GM23338 (cell line): Measurements from ENCODE around the gene MBD6. TPM values are rescaled to one million over a fixed set of nuclear protein-coding genes. Genes with fewer than 3 reads are reported as not detected.

Experiments
- ATAC-seq: fragments of 200-7000 bp; cut with Tn5 transposase; 3 replicates; pipeline ENCODE4 v1.9.1; 2020
- DNase-seq: peaks from one replicate; pipeline ENCODE4 v3.0.0-alpha.2; 2015; ENCODE audit warnings: low spot score
- H2AFZ ChIP-seq: fragments of 200-600 bp; sonication (generic); 2 replicates; pipeline ENCODE4 v1.8.0; 2016; ENCODE audit warnings: antibody characterized with exemption, mild to moderate bottlenecking, moderate library complexity
- H3F3A ChIP-seq: fragments of 200-600 bp; sonication (generic); replicated peaks from 2 replicates; pipeline ENCODE4 v1.8.0; 2017; ENCODE audit warnings: antibody characterized with exemption, mixed run types, low read depth
- H3K27ac ChIP-seq: fragments of 200-600 bp; sonication (generic); 2 replicates; pipeline ENCODE4 v1.6.1; 2016; ENCODE audit warnings: low read depth
- H3K27me3 ChIP-seq: fragments of 200-600 bp; sonication (generic); 2 replicates; pipeline ENCODE4 v1.8.0; 2016; ENCODE audit warnings: mild to moderate bottlenecking, mixed run types, moderate library complexity; ENCODE audit not compliant: insufficient read depth
- H3K36me3 ChIP-seq: fragments of 200-600 bp; sonication (generic); 2 replicates; pipeline ENCODE4 v1.8.0; 2016; ENCODE audit warnings: mild to moderate bottlenecking; ENCODE audit not compliant: insufficient read depth
- H3K4me1 ChIP-seq: fragments of 200-600 bp; sonication (generic); 2 replicates; pipeline ENCODE4 v1.8.0; 2016; ENCODE audit warnings: mild to moderate bottlenecking, moderate library complexity; ENCODE audit not compliant: insufficient read depth
- H3K4me2 ChIP-seq: fragments of 200-600 bp; sonication (generic); 2 replicates; pipeline ENCODE4 v1.7.1; 2017; ENCODE audit warnings: mixed run types
- H3K4me3 ChIP-seq: fragments of 200-600 bp; sonication (generic); 2 replicates; pipeline ENCODE4 v1.6.1; 2016; ENCODE audit warnings: mixed run types
- H3K79me2 ChIP-seq: fragments of 200-600 bp; sonication (generic); replicated peaks from 2 replicates; pipeline ENCODE4 v1.8.0; 2017; ENCODE audit warnings: mild to moderate bottlenecking; ENCODE audit not compliant: insufficient read depth
- H3K9me2 ChIP-seq: fragments of 200-600 bp; sonication (generic); 2 replicates; pipeline ENCODE4 v1.8.0; 2017; ENCODE audit not compliant: insufficient read depth
- H4K20me1 ChIP-seq: fragments of 200-600 bp; sonication (generic); replicated peaks from 2 replicates; pipeline ENCODE4 v1.8.0; 2017; ENCODE audit warnings: mild to moderate bottlenecking; ENCODE audit not compliant: insufficient read depth
- H3K27ac Mint-ChIP-seq: 2 replicates; pipeline ENCODE4 v1.8.0; 2020; ENCODE audit warnings: inconsistent platforms, mild to moderate bottlenecking, moderate library complexity, mixed read lengths
- H3K27me3 Mint-ChIP-seq: 3 replicates; pipeline ENCODE4 v1.8.0; 2022; ENCODE audit warnings: low read depth, mild to moderate bottlenecking, moderate library complexity, mixed read lengths, inconsistent platforms; ENCODE audit not compliant: insufficient read depth, poor library complexity
- H3K36me3 Mint-ChIP-seq: 3 replicates; pipeline ENCODE4 v1.8.0; 2021; ENCODE audit warnings: low read depth, mild to moderate bottlenecking, inconsistent platforms, moderate library complexity, mixed read lengths
- H3K4me1 Mint-ChIP-seq: 3 replicates; pipeline ENCODE4 v1.8.0; 2020; ENCODE audit warnings: mild to moderate bottlenecking, inconsistent platforms, mixed read lengths
- H3K4me3 Mint-ChIP-seq: 3 replicates; pipeline ENCODE4 v1.8.0; 2021; ENCODE audit warnings: moderate library complexity, mild to moderate bottlenecking, inconsistent platforms, mixed read lengths
- H3K9me3 Mint-ChIP-seq: 3 replicates; pipeline ENCODE4 v1.8.0; 2020; ENCODE audit warnings: moderate library complexity, mild to moderate bottlenecking, inconsistent platforms, mixed read lengths
- CREB1 ChIP-seq: fragments of 250-450 bp; sonication (Bioruptor Pico); IDR thresholded peaks from 2 replicates; pipeline ENCODE4 v1.5.0; 2020; ENCODE audit warnings: low read depth, mild to moderate bottlenecking, moderate library complexity
- EZH2 ChIP-seq: fragments of 200-600 bp; sonication (generic); IDR thresholded peaks from one replicate; pipeline ENCODE4 v1.8.0; 2017; ENCODE audit warnings: antibody characterized with exemption, mild to moderate bottlenecking, low read depth; ENCODE audit not compliant: unreplicated experiment
- EZH2phosphoT487 ChIP-seq: fragments of 200-600 bp; sonication (generic); IDR thresholded peaks from one replicate; pipeline ENCODE4 v1.8.1; 2018; ENCODE audit warnings: antibody characterized with exemption; ENCODE audit not compliant: unreplicated experiment
- JUNB ChIP-seq: IDR thresholded peaks from one replicate; pipeline ENCODE4 v1.6.1; 2016; ENCODE audit warnings: antibody characterized with exemption; ENCODE audit not compliant: unreplicated experiment
- POLR2AphosphoS5 ChIP-seq: IDR thresholded peaks from 2 replicates; pipeline ENCODE4 v1.6.1; 2016; ENCODE audit warnings: antibody characterized with exemption, low read depth
- STAT1 ChIP-seq: IDR thresholded peaks from one replicate; pipeline ENCODE4 v1.6.1; 2016; ENCODE audit warnings: antibody characterized with exemption; ENCODE audit not compliant: unreplicated experiment
- ZNF114 ChIP-seq: fragments of 250-450 bp; sonication (Bioruptor Pico); IDR thresholded peaks from 2 replicates; pipeline ENCODE4 v1.5.0; 2020; ENCODE audit warnings: mild to moderate bottlenecking, moderate library complexity
- ZNF331 ChIP-seq: fragments of 250-450 bp; sonication (Bioruptor Pico); IDR thresholded peaks from 2 replicates; pipeline ENCODE4 v1.5.0; 2020; ENCODE audit warnings: low read depth, mild to moderate bottlenecking, moderate library complexity
- polyA plus RNA-seq: library from polyadenylated mRNA; unstranded; fragments of >200 nt; fragmentation: Nextera tagmentation; extraction: Ambion mirVana; gene quantifications from 2 replicates; pipeline ENCODE4 v1.2.1, GENCODE V29; 2016
- total RNA-seq: library from RNA; depleted of rRNA; stranded (reverse); fragments of >200 nt; shearing (Covaris generic); gene quantifications from 2 replicates; pipeline ENCODE4 v1.2.3, GENCODE V29; 2014
- TF ChIP-seq, protein P1 (sequence below): IDR thresholded peaks from 2 replicates; pipeline ENCODE4 v1.6.1; 2016; ENCODE audit warnings: antibody characterized with exemption
- TF ChIP-seq, protein P2 (sequence below), 2 experiments: fragments of 200-600 bp in 1 of 2; sonication (generic) in 1 of 2; conservative IDR thresholded peaks; 2 replicates each; pipeline versions ENCODE4 v1.5.1 to v1.6.1; 2016 to 2017; ENCODE audit warnings: antibody characterized with exemption in 2 of 2, low read depth in 2 of 2, mild to moderate bottlenecking in 2 of 2, moderate library complexity in 1 of 2
- TF ChIP-seq, protein P3 (sequence below): fragments of 250-450 bp; sonication (Bioruptor Pico); IDR thresholded peaks from 2 replicates; pipeline ENCODE4 v1.5.0; 2020; ENCODE audit warnings: mild to moderate bottlenecking, moderate library complexity

Gene MBD6
- total and polyA plus RNA-seq, 2 experiments from 2014 or later = 12.5 to 17.1 TPM

DNA sequence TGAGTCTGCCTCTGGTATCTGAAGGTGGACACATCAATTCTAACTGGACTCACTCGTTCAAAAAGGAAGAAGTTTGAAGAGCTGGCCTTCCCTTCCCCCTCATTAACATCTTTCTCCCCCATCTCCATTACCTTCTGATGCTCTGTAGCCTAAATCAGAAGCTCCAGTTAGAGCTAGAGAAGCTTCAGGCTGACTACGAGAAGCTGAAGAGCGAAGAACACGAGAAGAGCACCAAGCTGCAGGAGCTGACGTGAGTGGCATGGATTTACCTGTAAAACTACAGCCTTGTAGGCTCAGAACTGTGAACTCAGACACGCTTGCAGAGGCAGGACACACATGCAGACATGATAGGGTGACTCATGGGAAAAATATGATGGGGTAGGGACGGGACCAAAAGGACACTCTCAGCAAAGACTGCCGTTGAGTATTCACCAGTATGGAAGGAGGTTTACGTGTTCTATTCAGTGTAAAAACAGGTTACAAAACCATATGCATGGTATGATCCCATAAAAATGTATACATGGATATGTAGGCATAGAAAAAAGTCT is 54.1 kb downstream of the MBD6 start:
- Histone ChIP-seq H3K27me3 (no peaks in the 10 kb centered on the region), H3K9me2 (no peaks in the 10 kb centered on the region), H3K36me3 (peaks cover 5% of the 10 kb centered on the region), H3K4me2 (no peak overlapping the region), H3K4me3 (no peak overlapping the region), H3K27ac (no peak overlapping the region), H2AFZ (no peak overlapping the region), H3K79me2 (no peaks in the 10 kb centered on the region), H3F3A (0 out of 2 replicates have a peak, but pooled peaks cover 2% of the 10 kb centered on the region), H4K20me1 (peaks cover 4% of the 10 kb centered on the region; the same call in 1 of the 2 replicates), H3K4me1 (no peaks in the 10 kb centered on the region)
- Mint-ChIP-seq H3K9me3 (no peaks in the 10 kb centered on the region), H3K36me3 (peaks cover 67% of the 10 kb centered on the region), H3K4me3 (no peak overlapping the region), H3K27me3 (peaks cover 4% of the 10 kb centered on the region), H3K27ac (no peak overlapping the region), H3K4me1 (no peaks in the 10 kb centered on the region)
- TF ChIP-seq POLR2AphosphoS5 = no peak
- no peak for TF ChIP-seq STAT1
- DNase-seq (no peak), ATAC-seq (no peak)

DNA sequence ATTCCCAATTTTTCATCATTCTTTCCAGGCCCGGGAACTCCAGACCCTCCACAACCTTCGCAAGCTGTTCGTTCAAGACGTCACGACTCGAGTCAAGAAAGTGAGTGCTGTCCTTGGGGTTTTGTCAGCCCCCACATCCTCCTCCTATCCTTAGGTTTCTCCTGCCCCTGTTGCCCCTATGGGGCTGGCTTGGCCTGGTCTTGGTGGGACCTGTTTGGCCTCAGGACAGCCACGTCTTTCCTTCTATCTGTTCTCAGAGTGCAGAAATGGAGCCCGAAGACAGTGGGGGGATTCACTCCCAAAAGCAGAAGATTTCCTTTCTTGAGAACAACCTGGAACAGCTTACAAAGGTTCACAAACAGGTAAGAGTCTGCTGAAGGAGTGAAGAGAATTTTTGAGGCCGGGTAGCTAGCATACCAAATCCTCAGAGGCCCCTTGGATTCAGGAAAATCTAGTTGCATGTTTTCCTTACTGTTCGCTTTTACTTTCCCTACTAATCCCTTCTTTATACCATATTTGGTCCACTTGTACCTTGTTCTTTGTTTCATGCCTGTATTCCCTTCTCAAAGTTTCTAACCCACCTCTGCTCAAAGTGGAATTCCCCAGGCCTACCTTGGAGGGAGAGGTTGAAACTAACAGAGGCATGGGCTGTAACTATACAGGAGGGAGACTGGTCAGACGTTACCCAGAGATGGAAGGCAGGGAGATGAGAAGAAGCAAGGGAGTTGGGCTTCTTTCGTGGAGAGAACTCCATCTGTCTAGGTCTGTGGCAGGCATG is 55.5 kb downstream of the MBD6 start:
- H3K36me3 ChIP-seq = peaks cover 5% of the 10 kb centered on the region
- H3K79me2 ChIP-seq = no peaks in the 10 kb centered on the region
- peaks cover 56% of the 10 kb centered on the region for H3K36me3 Mint-ChIP-seq
- TF ChIP-seq, protein P1, sequence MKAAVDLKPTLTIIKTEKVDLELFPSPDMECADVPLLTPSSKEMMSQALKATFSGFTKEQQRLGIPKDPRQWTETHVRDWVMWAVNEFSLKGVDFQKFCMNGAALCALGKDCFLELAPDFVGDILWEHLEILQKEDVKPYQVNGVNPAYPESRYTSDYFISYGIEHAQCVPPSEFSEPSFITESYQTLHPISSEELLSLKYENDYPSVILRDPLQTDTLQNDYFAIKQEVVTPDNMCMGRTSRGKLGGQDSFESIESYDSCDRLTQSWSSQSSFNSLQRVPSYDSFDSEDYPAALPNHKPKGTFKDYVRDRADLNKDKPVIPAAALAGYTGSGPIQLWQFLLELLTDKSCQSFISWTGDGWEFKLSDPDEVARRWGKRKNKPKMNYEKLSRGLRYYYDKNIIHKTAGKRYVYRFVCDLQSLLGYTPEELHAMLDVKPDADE = no peak
- TF ChIP-seq ZNF331 (CRISPR knock-in tag) = no peak
- TF ChIP-seq STAT1 = no peak
- TF ChIP-seq EZH2phosphoT487 = no peak
- no peak for TF ChIP-seq CREB1
- no peak for TF ChIP-seq JUNB
- no peak for TF ChIP-seq POLR2AphosphoS5
- no peak for TF ChIP-seq EZH2
- TF ChIP-seq, protein P2, sequence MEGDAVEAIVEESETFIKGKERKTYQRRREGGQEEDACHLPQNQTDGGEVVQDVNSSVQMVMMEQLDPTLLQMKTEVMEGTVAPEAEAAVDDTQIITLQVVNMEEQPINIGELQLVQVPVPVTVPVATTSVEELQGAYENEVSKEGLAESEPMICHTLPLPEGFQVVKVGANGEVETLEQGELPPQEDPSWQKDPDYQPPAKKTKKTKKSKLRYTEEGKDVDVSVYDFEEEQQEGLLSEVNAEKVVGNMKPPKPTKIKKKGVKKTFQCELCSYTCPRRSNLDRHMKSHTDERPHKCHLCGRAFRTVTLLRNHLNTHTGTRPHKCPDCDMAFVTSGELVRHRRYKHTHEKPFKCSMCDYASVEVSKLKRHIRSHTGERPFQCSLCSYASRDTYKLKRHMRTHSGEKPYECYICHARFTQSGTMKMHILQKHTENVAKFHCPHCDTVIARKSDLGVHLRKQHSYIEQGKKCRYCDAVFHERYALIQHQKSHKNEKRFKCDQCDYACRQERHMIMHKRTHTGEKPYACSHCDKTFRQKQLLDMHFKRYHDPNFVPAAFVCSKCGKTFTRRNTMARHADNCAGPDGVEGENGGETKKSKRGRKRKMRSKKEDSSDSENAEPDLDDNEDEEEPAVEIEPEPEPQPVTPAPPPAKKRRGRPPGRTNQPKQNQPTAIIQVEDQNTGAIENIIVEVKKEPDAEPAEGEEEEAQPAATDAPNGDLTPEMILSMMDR (conservative IDR thresholded peaks at IDR 0.05; ENCODE audit: low read depth in 2 of 2) = no peak
- no peak for TF ChIP-seq ZNF114 (CRISPR knock-in tag)
- TF ChIP-seq, protein P3, sequence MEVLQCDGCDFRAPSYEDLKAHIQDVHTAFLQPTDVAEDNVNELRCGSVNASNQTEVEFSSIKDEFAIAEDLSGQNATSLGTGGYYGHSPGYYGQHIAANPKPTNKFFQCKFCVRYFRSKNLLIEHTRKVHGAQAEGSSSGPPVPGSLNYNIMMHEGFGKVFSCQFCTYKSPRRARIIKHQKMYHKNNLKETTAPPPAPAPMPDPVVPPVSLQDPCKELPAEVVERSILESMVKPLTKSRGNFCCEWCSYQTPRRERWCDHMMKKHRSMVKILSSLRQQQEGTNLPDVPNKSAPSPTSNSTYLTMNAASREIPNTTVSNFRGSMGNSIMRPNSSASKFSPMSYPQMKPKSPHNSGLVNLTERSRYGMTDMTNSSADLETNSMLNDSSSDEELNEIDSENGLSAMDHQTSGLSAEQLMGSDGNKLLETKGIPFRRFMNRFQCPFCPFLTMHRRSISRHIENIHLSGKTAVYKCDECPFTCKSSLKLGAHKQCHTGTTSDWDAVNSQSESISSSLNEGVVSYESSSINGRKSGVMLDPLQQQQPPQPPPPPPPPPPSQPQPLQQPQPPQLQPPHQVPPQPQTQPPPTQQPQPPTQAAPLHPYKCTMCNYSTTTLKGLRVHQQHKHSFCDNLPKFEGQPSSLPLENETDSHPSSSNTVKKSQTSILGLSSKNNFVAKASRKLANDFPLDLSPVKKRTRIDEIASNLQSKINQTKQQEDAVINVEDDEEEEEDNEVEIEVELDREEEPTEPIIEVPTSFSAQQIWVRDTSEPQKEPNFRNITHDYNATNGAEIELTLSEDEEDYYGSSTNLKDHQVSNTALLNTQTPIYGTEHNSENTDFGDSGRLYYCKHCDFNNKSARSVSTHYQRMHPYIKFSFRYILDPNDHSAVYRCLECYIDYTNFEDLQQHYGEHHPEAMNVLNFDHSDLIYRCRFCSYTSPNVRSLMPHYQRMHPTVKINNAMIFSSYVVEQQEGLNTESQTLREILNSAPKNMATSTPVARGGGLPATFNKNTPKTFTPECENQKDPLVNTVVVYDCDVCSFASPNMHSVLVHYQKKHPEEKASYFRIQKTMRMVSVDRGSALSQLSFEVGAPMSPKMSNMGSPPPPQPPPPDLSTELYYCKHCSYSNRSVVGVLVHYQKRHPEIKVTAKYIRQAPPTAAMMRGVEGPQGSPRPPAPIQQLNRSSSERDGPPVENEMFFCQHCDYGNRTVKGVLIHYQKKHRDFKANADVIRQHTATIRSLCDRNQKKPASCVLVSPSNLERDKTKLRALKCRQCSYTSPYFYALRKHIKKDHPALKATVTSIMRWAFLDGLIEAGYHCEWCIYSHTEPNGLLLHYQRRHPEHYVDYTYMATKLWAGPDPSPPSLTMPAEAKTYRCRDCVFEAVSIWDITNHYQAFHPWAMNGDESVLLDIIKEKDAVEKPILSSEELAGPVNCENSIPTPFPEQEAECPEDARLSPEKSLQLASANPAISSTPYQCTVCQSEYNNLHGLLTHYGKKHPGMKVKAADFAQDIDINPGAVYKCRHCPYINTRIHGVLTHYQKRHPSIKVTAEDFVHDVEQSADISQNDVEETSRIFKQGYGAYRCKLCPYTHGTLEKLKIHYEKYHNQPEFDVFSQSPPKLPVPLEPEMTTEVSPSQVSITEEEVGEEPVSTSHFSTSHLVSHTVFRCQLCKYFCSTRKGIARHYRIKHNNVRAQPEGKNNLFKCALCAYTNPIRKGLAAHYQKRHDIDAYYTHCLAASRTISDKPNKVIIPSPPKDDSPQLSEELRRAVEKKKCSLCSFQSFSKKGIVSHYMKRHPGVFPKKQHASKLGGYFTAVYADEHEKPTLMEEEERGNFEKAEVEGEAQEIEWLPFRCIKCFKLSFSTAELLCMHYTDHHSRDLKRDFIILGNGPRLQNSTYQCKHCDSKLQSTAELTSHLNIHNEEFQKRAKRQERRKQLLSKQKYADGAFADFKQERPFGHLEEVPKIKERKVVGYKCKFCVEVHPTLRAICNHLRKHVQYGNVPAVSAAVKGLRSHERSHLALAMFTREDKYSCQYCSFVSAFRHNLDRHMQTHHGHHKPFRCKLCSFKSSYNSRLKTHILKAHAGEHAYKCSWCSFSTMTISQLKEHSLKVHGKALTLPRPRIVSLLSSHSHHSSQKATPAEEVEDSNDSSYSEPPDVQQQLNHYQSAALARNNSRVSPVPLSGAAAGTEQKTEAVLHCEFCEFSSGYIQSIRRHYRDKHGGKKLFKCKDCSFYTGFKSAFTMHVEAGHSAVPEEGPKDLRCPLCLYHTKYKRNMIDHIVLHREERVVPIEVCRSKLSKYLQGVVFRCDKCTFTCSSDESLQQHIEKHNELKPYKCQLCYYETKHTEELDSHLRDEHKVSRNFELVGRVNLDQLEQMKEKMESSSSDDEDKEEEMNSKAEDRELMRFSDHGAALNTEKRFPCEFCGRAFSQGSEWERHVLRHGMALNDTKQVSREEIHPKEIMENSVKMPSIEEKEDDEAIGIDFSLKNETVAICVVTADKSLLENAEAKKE (CRISPR knock-in tag) = no peak

More for the DNA sequence above, 55.5 kb downstream of the MBD6 start:
- Mint-ChIP-seq H3K9me3 (no peaks in the 10 kb centered on the region), H3K27me3 (peaks cover 4% of the 10 kb centered on the region), H3K4me3 (no peak overlapping the region), H3K4me1 (no peaks in the 10 kb centered on the region; the same call in 2 of the 3 replicates), H3K27ac (no peak overlapping the region)
- Histone ChIP-seq H2AFZ (no peak overlapping the region), H3K27ac (no peak overlapping the region), H3K9me2 (no peaks in the 10 kb centered on the region), H3F3A (peaks cover 12% of the 10 kb centered on the region; the same call in 1 of the 2 replicates), H4K20me1 (peaks cover 10% of the 10 kb centered on the region), H3K27me3 (no peaks in the 10 kb centered on the region), H3K4me2 (no peak overlapping the region), H3K4me3 (no peak overlapping the region), H3K4me1 (no peaks in the 10 kb centered on the region)
- ATAC-seq = no peak
- DNase-seq = no peak
